Sigmoid colon (tissue), 4 donors: ENCODE results near the gene ROPN1.

Experiments
- CTCF ChIP-seq, 4 experiments: fragments of 450-650 bp in 3 of 4; fragments of 200-600 bp in 1 of 4; IDR thresholded peaks; one replicate each; pipeline ENCODE4 v1.5.1; 2016 to 2019; ENCODE audit warnings: antibody characterized with exemption in 4 of 4, mild to moderate bottlenecking in 3 of 4, moderate library complexity in 2 of 4
- POLR2A ChIP-seq, 2 donors: fragments of 450-650 bp; IDR thresholded peaks; one replicate each; pipeline ENCODE4 v1.6.1; 2016; ENCODE audit warnings: antibody characterized with exemption in 2 of 2, mild to moderate bottlenecking in 2 of 2, moderate library complexity in 2 of 2
- POLR2AphosphoS5 ChIP-seq, 4 donors: sonication (generic); formaldehyde crosslinking; IDR thresholded peaks; one replicate each; pipeline ENCODE4 v1.6.1; 2017; ENCODE audit warnings: antibody characterized with exemption in 4 of 4

GRCh38 chr3:123935830-123936229, 56.1 kb downstream of the ROPN1 start:
- TF ChIP-seq CTCF (IDR thresholded peaks at IDR 0.05) (no peak), POLR2A (IDR thresholded peaks at IDR 0.05) (no peak), POLR2AphosphoS5 (IDR thresholded peaks at IDR 0.05) (no peak)
